Measurements from ENCODE around the gene ARAP2.

- TF ChIP-seq ETV5 (CRISPR knock-in tag; IDR thresholded peaks at IDR 0.05; ENCODE audit: low read depth): no peak
- TF ChIP-seq POLR2A (conservative IDR thresholded peaks at IDR 0.05): no peak
- no peak for TF ChIP-seq CTCF (IDR thresholded peaks at IDR 0.05 in 2 of 3, conservative IDR thresholded peaks at IDR 0.05 in 1 of 3; ENCODE audit: insufficient read depth in 2 of 3, low read depth in 1 of 3, low read length in 3 of 3)
Observed at GRCh38 chr4:36130641-36131040, 113.7 kb downstream of the ARAP2 start.
